ENCODE data around the gene PSMD10.
A peak's percentile ranks its signal among the peaks of the same experiment; 100 is the strongest.

The PSMD10 gene

GRCh38 chrX:108105473-108105872 is 14.1 kb upstream of the PSMD10 start:
- TF ChIP-seq ZNF792 (tag by site-specific recombination; IDR thresholded peaks at IDR 0.05) (no peak), ZNF692 (tag by site-specific recombination; IDR thresholded peaks at IDR 0.05) (no peak), ZBTB21 (tag by site-specific recombination; IDR thresholded peaks at IDR 0.05) (no peak)
- CTCF ChIA-PET: no interaction called here
- POLR2A ChIA-PET: no interaction called here

GRCh38 chrX:108097380-108097779 is 6.0 kb upstream of the PSMD10 start:
- Histone ChIP-seq H3K4me1 (ENCODE audit: control insufficient read depth, insufficient read depth, low read length) (no peaks in the 10 kb centered on the region), H3K4me3 (ENCODE audit: low read depth, low read length) (no peak overlapping the region), H3K36me3 (ENCODE audit: control insufficient read depth in 2 of 2, insufficient read depth in 1 of 2, low read length in 2 of 2) (no peaks in the 10 kb centered on the region), H3K27ac (ENCODE audit: extremely low read depth, low read depth, low read length) (no peak overlapping the region), H3K9me3 (ENCODE audit: control insufficient read depth, insufficient read depth, low read depth, low read length) (no peaks in the 10 kb centered on the region)
- ChIA-PET POLR2A (no interaction called here), CTCF (no interaction called here)
- TF ChIP-seq ZNF48 (tag by site-specific recombination; IDR thresholded peaks at IDR 0.05): no peak
- TF ChIP-seq OVOL3 (tag by site-specific recombination; IDR thresholded peaks at IDR 0.05): no peak
- TF ChIP-seq YY1 (tag by site-specific recombination; IDR thresholded peaks at IDR 0.05): no peak
- no peak for TF ChIP-seq ZNF623 (tag by site-specific recombination; IDR thresholded peaks at IDR 0.05)
- no peak for TF ChIP-seq ZNF26 (tag by site-specific recombination; IDR thresholded peaks at IDR 0.05)
- no peak for TF ChIP-seq SCRT1 (tag by site-specific recombination; IDR thresholded peaks at IDR 0.05; ENCODE audit: borderline replicate concordance)
- no peak for TF ChIP-seq ZNF473 (tag by site-specific recombination; IDR thresholded peaks at IDR 0.05)
- no peak for TF ChIP-seq ZNF629 (tag by site-specific recombination; IDR thresholded peaks at IDR 0.05)

More at GRCh38 chrX:108105473-108105872, 14.1 kb upstream of the PSMD10 start:
- Histone ChIP-seq H3K9me3 (ENCODE audit: control insufficient read depth, insufficient read depth, low read depth, low read length) (no peaks in the 10 kb centered on the region), H3K4me3 (ENCODE audit: low read depth, low read length) (no peak overlapping the region), H3K4me1 (ENCODE audit: control insufficient read depth, insufficient read depth, low read length) (no peaks in the 10 kb centered on the region), H3K27ac (ENCODE audit: extremely low read depth, low read depth, low read length) (no peak overlapping the region), H3K36me3 (ENCODE audit: control insufficient read depth in 2 of 2, insufficient read depth in 1 of 2, low read length in 2 of 2) (no peaks in the 10 kb centered on the region)

- Histone ChIP-seq H3K4me1 (ENCODE audit: control insufficient read depth, insufficient read depth, low read length) (no peaks in the 10 kb centered on the region), H3K36me3 (ENCODE audit: control insufficient read depth in 2 of 2, insufficient read depth in 1 of 2, low read length in 2 of 2) (peaks cover 3 to 15% of the 10 kb centered on the region in 2 experiments; a peak in 2 of 3 replicates), H3K9me3 (ENCODE audit: control insufficient read depth, insufficient read depth, low read depth, low read length) (no peaks in the 10 kb centered on the region), H3K4me3 (ENCODE audit: low read depth, low read length) (peak overlapping the region; percentile 70), H3K27ac (ENCODE audit: extremely low read depth, low read depth, low read length) (peak overlapping the region; percentile 4; the same call in 1 of the 2 replicates)
- POLR2A ChIA-PET: interaction anchor here (0.6 to 1.1 kb wide), 4 partner anchors 11 to 417 kb away, joined by 3 to 8 read pairs (median 4); no protein-coding TSS in a partner anchor
- CTCF ChIA-PET: interaction anchor here (1.1 kb wide), 1 partner anchor 18 kb away, joined by 3 read pairs; no protein-coding TSS in a partner anchor
- TF ChIP-seq ZBTB11 (tag by site-specific recombination; conservative IDR thresholded peaks at IDR 0.05; ENCODE audit: low read depth) (peak; percentile 69), ZBTB21 (tag by site-specific recombination; IDR thresholded peaks at IDR 0.05) (0 out of 2 replicates have a peak, but pooled peaks have one; percentile 12), ZNF645 (tag by site-specific recombination; IDR thresholded peaks at IDR 0.05) (no peak), ZNF335 (tag by site-specific recombination; conservative IDR thresholded peaks at IDR 0.05) (0 out of 2 replicates have a peak, but pooled peaks have one; percentile 14), ZNF133 (tag by site-specific recombination; IDR thresholded peaks at IDR 0.05) (no peak), ZNF324 (tag by site-specific recombination; IDR thresholded peaks at IDR 0.05) (0 out of 2 replicates have a peak, but pooled peaks have one; percentile 29), ZBTB48 (tag by site-specific recombination; IDR thresholded peaks at IDR 0.05) (peak; percentile 70; the same call in 1 of the 2 replicates), ZNF580 (tag by site-specific recombination; IDR thresholded peaks at IDR 0.05) (no peak), ZNF629 (tag by site-specific recombination; IDR thresholded peaks at IDR 0.05) (peak; percentile 60), ZBTB8A (tag by site-specific recombination; IDR thresholded peaks at IDR 0.05) (no peak), HIC1 (tag by site-specific recombination; IDR thresholded peaks at IDR 0.05) (peak; percentile 84)
Observed at GRCh38 chrX:108091878-108092291, 543 bp upstream of the PSMD10 start.

All from HEK293 (cell line).